ENCODE data around the gene KLHL42.

Gene KLHL42

GRCh38 chr12:27779920-27780611, at the start of gene KLHL42, which contains the start of gene MANSC4 (continued):
- peak; percentile 27; the same call in 1 of the 2 replicates for TF ChIP-seq ZNF600 (tag by site-specific recombination; IDR thresholded peaks at IDR 0.05)
- TF ChIP-seq PATZ1 (tag by site-specific recombination; IDR thresholded peaks at IDR 0.05): peak; percentile 32; the same call in 1 of the 2 replicates
- TF ChIP-seq ZNF596 (tag by site-specific recombination; IDR thresholded peaks at IDR 0.05): 0 out of 2 replicates have a peak, but pooled peaks have one; percentile 4
- 0 out of 2 replicates have a peak, but pooled peaks have one; percentile 54 for TF ChIP-seq PBX3 (CRISPR knock-in tag; IDR thresholded peaks at IDR 0.05)
- TF ChIP-seq ZNF529 (tag by site-specific recombination; IDR thresholded peaks at IDR 0.05; ENCODE audit: insufficient replicate concordance): no peak
- peak; percentile 87 for TF ChIP-seq REST (tag by site-specific recombination; IDR thresholded peaks at IDR 0.05)
- peak; percentile 66; the same call in 1 of the 2 replicates for TF ChIP-seq PRDM2 (tag by site-specific recombination; IDR thresholded peaks at IDR 0.05; ENCODE audit: borderline replicate concordance)
- peak; percentile 31; the same call in 1 of the 2 replicates for TF ChIP-seq ZNF121 (tag by site-specific recombination; IDR thresholded peaks at IDR 0.05)
- no peak for TF ChIP-seq ZNF335 (tag by site-specific recombination; conservative IDR thresholded peaks at IDR 0.05)
- TF ChIP-seq ZNF157 (tag by site-specific recombination; IDR thresholded peaks at IDR 0.05): no peak
- no peak for TF ChIP-seq ZBTB44 (tag by site-specific recombination; IDR thresholded peaks at IDR 0.05)
- TF ChIP-seq ZNF660 (tag by site-specific recombination; IDR thresholded peaks at IDR 0.05): peak; percentile 82
- no peak for TF ChIP-seq GFI1B (tag by site-specific recombination; IDR thresholded peaks at IDR 0.05)
- peak; percentile 98 for TF ChIP-seq IKZF3 (tag by site-specific recombination; IDR thresholded peaks at IDR 0.05)
- TF ChIP-seq ZNF639 (tag by site-specific recombination; IDR thresholded peaks at IDR 0.05): no peak
- TF ChIP-seq KLF16 (tag by site-specific recombination; IDR thresholded peaks at IDR 0.05): no peak
- TF ChIP-seq HOXD13 (CRISPR knock-in tag; IDR thresholded peaks at IDR 0.05; ENCODE audit: borderline replicate concordance): no peak

All from HEK293 (cell line).